ENCODE measurements around the gene DGKH. TPM values are rescaled to one million over a fixed set of nuclear protein-coding genes. Genes with fewer than 3 reads are reported as not detected.

DGKH gene
- total RNA-seq, 1 experiment from 2014 or later: 19.1 TPM

- no peaks in the 10 kb centered on the region for H3K36me3 Mint-ChIP-seq (ENCODE audit: insufficient read depth, unreplicated experiment)
- CTCF ChIA-PET: no interaction called here
- H3K27ac Mint-ChIP-seq (ENCODE audit: unreplicated experiment): no peak overlapping the region
- intact Hi-C loops (cut with micrococcal nuclease; ENCODE audit: unreplicated experiment): no loop called here
- H3K4me3 Mint-ChIP-seq (ENCODE audit: low read depth, unreplicated experiment): no peak overlapping the region
- no peaks in the 10 kb centered on the region for H3K4me1 Mint-ChIP-seq (ENCODE audit: low read depth, unreplicated experiment)
- no peak for TF ChIP-seq CTCF (IDR thresholded peaks at IDR 0.05; ENCODE audit: unreplicated experiment)
- no peaks in the 10 kb centered on the region for H3K9me3 Mint-ChIP-seq (ENCODE audit: low read depth, unreplicated experiment)
- no peak for DNase-seq
- no peaks in the 10 kb centered on the region for H3K27me3 Mint-ChIP-seq (ENCODE audit: unreplicated experiment)
- BruUV-seq (replicated peaks): no TSS peak
Observed at GRCh38 chr13:42258747-42259146, 210.3 kb downstream of the DGKH start.

GRCh38 chr13:42259515-42259914 is 211.1 kb downstream of the DGKH start:
- intact Hi-C loops (cut with micrococcal nuclease; ENCODE audit: unreplicated experiment): no loop called here
- Mint-ChIP-seq H3K4me3 (ENCODE audit: low read depth, unreplicated experiment) (no peak overlapping the region), H3K9me3 (ENCODE audit: low read depth, unreplicated experiment) (no peaks in the 10 kb centered on the region), H3K36me3 (ENCODE audit: insufficient read depth, unreplicated experiment) (no peaks in the 10 kb centered on the region), H3K4me1 (ENCODE audit: low read depth, unreplicated experiment) (no peaks in the 10 kb centered on the region), H3K27me3 (ENCODE audit: unreplicated experiment) (no peaks in the 10 kb centered on the region), H3K27ac (ENCODE audit: unreplicated experiment) (no peak overlapping the region)
- no peak for TF ChIP-seq CTCF (IDR thresholded peaks at IDR 0.05; ENCODE audit: unreplicated experiment)
- no TSS peak for BruUV-seq (replicated peaks)
- DNase-seq: no peak
- CTCF ChIA-PET: no interaction called here

- Mint-ChIP-seq H3K9me3 (ENCODE audit: low read depth, unreplicated experiment) (no peaks in the 10 kb centered on the region), H3K4me3 (ENCODE audit: low read depth, unreplicated experiment) (no peak overlapping the region), H3K36me3 (ENCODE audit: insufficient read depth, unreplicated experiment) (no peaks in the 10 kb centered on the region), H3K4me1 (ENCODE audit: low read depth, unreplicated experiment) (no peaks in the 10 kb centered on the region), H3K27me3 (ENCODE audit: unreplicated experiment) (no peaks in the 10 kb centered on the region), H3K27ac (ENCODE audit: unreplicated experiment) (no peak overlapping the region)
- intact Hi-C loops (cut with micrococcal nuclease; ENCODE audit: unreplicated experiment): no loop called here
- no peak for DNase-seq
- CTCF ChIA-PET: no interaction called here
- no peak for TF ChIP-seq CTCF (IDR thresholded peaks at IDR 0.05; ENCODE audit: unreplicated experiment)
- no TSS peak for BruUV-seq (replicated peaks)
Observed at GRCh38 chr13:42260903-42261654, 212.6 kb downstream of the DGKH start.

- TF ChIP-seq CTCF (IDR thresholded peaks at IDR 0.05; ENCODE audit: unreplicated experiment): no peak
- H3K9me3 Mint-ChIP-seq (ENCODE audit: low read depth, unreplicated experiment): peaks cover 8% of the 10 kb centered on the region
- H3K36me3 Mint-ChIP-seq (ENCODE audit: insufficient read depth, unreplicated experiment): peaks cover 6% of the 10 kb centered on the region
- no peaks in the 10 kb centered on the region for H3K27me3 Mint-ChIP-seq (ENCODE audit: unreplicated experiment)
- CTCF ChIA-PET: no interaction called here
- H3K4me1 Mint-ChIP-seq (ENCODE audit: low read depth, unreplicated experiment): no peaks in the 10 kb centered on the region
- no peak overlapping the region for H3K27ac Mint-ChIP-seq (ENCODE audit: unreplicated experiment)
- H3K4me3 Mint-ChIP-seq (ENCODE audit: low read depth, unreplicated experiment): no peak overlapping the region
- no peak for DNase-seq
- BruUV-seq (replicated peaks): no TSS peak
- intact Hi-C loops (cut with micrococcal nuclease; ENCODE audit: unreplicated experiment): no loop called here
Observed at GRCh38 chr13:42266473-42266872, 218.0 kb downstream of the DGKH start.

Data from Calu3 (cell line).